ENCODE results near the gene SLC22A3. TPM values are rescaled to one million over a fixed set of nuclear protein-coding genes. Genes with fewer than 3 reads are reported as not detected.

Gene SLC22A3
- total RNA-seq, 3 donors from 2014 or later = 1.4 to 7.3 (median 1.6) TPM

DNA sequence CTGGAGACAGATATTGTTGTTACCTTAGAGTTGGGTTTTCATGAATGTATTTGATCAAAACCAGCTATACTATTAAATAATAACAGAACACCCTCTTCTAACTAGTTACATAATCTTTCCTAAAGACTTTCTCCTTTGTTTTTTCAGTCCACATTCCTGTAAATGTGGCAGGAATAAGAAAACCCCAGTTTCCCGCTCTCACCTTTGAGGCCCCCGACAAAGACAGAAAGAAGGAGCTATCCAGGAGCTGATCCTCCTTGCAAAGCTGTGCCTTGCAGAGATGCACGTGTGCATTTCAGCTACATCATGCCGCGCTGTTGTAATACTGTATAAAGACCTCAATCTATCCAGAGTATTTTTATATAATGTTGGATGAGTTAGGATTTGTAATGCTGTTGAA is 102.7 kb downstream of the SLC22A3 start:
- no peak overlapping the region for H3K4me3 ChIP-seq
- no peak for ATAC-seq
- TF ChIP-seq, protein P1, sequence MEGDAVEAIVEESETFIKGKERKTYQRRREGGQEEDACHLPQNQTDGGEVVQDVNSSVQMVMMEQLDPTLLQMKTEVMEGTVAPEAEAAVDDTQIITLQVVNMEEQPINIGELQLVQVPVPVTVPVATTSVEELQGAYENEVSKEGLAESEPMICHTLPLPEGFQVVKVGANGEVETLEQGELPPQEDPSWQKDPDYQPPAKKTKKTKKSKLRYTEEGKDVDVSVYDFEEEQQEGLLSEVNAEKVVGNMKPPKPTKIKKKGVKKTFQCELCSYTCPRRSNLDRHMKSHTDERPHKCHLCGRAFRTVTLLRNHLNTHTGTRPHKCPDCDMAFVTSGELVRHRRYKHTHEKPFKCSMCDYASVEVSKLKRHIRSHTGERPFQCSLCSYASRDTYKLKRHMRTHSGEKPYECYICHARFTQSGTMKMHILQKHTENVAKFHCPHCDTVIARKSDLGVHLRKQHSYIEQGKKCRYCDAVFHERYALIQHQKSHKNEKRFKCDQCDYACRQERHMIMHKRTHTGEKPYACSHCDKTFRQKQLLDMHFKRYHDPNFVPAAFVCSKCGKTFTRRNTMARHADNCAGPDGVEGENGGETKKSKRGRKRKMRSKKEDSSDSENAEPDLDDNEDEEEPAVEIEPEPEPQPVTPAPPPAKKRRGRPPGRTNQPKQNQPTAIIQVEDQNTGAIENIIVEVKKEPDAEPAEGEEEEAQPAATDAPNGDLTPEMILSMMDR (IDR thresholded peaks at IDR 0.05) = no peak
- H3K9me3 ChIP-seq = no peaks in the 10 kb centered on the region
- no peaks in the 10 kb centered on the region for H3K36me3 ChIP-seq (ENCODE audit: low read depth)
- H3K4me1 ChIP-seq (ENCODE audit: low read depth) = peaks cover 2% of the 10 kb centered on the region
- DNase-seq = no peak
- intact Hi-C loops (cut with DNase I, micrococcal nuclease) = loop anchor here (10.0 kb wide), 3 partner anchors 356 to 586 kb away; no protein-coding TSS in a partner anchor

DNA sequence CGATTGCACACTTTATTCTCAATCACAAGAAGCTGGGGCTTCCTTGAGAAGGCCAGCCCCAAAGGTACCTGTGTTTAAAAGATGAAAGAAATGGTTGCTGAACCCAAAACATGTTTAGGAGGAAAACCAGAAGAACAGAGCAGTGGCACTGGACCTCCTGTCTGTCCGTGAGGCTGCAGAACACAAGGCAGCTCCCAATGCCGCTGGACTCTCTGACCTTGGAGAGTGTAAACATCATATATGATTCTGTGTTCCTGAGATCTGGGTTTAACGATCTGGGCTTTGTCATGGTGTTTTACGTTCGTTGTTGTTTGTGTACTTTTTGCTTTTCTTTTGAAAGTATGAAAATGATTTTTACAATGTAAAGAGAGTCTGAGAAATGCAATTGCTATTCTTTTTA is 106.1 kb downstream of the SLC22A3 start:
- TF ChIP-seq, protein P1 (IDR thresholded peaks at IDR 0.05) = no peak
- peak; percentile 50 for ATAC-seq

DNA sequence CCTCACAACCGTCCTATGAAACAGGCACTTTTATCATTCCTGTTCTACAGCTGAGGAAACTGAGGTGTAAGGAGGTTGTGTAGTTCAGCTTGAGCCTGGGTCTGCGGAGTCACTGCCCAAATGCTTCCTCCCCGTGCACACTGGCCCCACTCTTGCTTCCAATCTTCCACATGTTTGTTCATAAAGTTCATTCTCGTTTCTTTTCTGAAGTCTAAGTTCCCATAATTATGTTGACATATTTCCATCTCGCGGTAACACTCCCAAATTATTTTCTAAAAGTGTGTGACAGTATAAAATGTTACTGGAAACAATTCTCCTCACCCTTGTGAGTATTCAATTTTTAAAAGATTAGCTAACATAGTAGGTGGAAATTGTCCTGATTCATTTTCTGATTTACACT is 106.9 kb downstream of the SLC22A3 start:
- intact Hi-C loops (cut with DNase I, micrococcal nuclease) = loop anchor here (5.0 to 10.0 kb wide), 4 partner anchors 318 to 590 kb away; no protein-coding TSS in a partner anchor
- peak; percentile 26 for ATAC-seq
- TF ChIP-seq, protein P1 (IDR thresholded peaks at IDR 0.05) = no peak
- H3K36me3 ChIP-seq (ENCODE audit: low read depth) = no peaks in the 10 kb centered on the region
- H3K4me1 ChIP-seq (ENCODE audit: low read depth) = peaks cover 6% of the 10 kb centered on the region
- no peak overlapping the region for H3K4me3 ChIP-seq
- no peak for DNase-seq
- H3K9me3 ChIP-seq = no peaks in the 10 kb centered on the region

More for the DNA sequence above, 106.1 kb downstream of the SLC22A3 start:
- intact Hi-C loops (cut with DNase I, micrococcal nuclease) = loop anchor here (10.0 kb wide), 3 partner anchors 360 to 590 kb away; no protein-coding TSS in a partner anchor
- no peaks in the 10 kb centered on the region for H3K36me3 ChIP-seq (ENCODE audit: low read depth)
- H3K9me3 ChIP-seq = no peaks in the 10 kb centered on the region
- H3K4me3 ChIP-seq = no peak overlapping the region
- H3K4me1 ChIP-seq (ENCODE audit: low read depth) = peaks cover 6% of the 10 kb centered on the region
- DNase-seq = peak in 1 of 3 donors; percentile 23

DNA sequence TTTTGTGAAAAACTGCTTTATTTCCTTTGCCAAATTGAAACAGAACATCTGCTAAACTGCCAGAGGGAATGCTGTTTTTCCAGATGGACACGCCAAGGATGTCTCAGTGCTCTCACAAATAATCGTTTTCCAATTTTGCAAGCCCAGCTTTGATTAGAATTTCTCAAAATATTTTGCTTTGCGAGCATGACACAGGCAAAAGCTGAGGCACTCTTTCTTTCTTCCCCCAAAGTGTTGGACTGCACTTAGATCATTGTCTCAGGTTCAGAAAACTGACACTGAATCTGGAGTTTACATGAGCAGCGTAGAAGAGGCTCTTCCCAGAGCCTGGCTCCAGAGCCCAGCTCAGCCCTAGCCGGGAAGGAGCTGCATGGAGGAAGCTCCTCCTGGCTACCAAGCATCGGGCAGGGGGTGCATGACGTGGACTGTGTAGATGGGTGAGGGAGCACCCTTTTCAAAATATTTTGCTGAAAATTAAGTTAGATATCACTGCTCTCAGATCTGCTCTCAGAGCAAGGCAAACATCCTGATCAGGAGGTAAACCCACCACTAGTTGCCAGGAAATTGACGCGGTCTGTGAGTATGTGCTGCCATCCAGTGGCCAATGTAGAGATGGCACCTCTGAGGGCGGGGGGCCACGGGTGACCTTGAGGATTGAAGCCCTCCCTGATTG is 107.5 kb downstream of the SLC22A3 start:
- Histone ChIP-seq H3K4me1 (ENCODE audit: low read depth) (peaks cover 6% of the 10 kb centered on the region), H3K9me3 (no peaks in the 10 kb centered on the region), H3K36me3 (ENCODE audit: low read depth) (no peaks in the 10 kb centered on the region), H3K4me3 (no peak overlapping the region)
- peak; percentile 92 for ATAC-seq
- intact Hi-C loops (cut with DNase I, micrococcal nuclease) = loop anchor here (5.0 to 10.0 kb wide), 4 partner anchors 318 to 591 kb away; no protein-coding TSS in a partner anchor
- DNase-seq = peak; percentile 58 to 76 (median 76)
- TF ChIP-seq, protein P1 (IDR thresholded peaks at IDR 0.05) = peak; percentile 85

DNA sequence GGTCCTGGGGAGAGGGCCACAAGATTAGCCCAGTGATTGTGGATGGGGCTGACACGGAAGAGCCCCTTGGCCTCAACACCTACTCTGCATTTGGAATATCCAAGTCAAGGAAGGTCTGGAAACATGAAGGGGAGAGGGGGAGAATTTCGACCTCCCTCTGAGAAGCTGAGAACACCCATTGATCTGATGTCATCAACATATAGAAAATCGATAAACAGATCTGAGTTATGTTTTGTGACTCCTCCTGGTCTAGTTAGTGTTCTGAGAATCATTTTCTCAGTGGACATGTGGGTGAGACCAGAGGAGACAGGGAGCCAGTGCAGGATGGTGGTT is 108.0 kb downstream of the SLC22A3 start:
- no peak for DNase-seq
- intact Hi-C loops (cut with DNase I, micrococcal nuclease) = loop anchor here (5.0 to 10.0 kb wide), 4 partner anchors 319 to 591 kb away; no protein-coding TSS in a partner anchor
- Histone ChIP-seq H3K36me3 (ENCODE audit: low read depth) (no peaks in the 10 kb centered on the region), H3K9me3 (no peaks in the 10 kb centered on the region), H3K4me3 (no peak overlapping the region), H3K4me1 (ENCODE audit: low read depth) (peaks cover 6% of the 10 kb centered on the region)
- ATAC-seq = no peak
- TF ChIP-seq, protein P1 (IDR thresholded peaks at IDR 0.05) = no peak
